Mesothelial cell of epicardium (in vitro differentiated cells): ENCODE measurements around the gene CDH18. TPM values are rescaled to one million over a fixed set of nuclear protein-coding genes. Genes with fewer than 3 reads are reported as not detected.

Experiments
- DNase-seq, 2 experiments: peaks; one replicate each; pipeline ENCODE4 v3.0.0; 2021; ENCODE audit warnings: low spot score in 2 of 2; ENCODE audit not compliant: unreplicated experiment in 2 of 2
- H3K27ac Mint-ChIP-seq: 2 replicates; pipeline ENCODE4 v1.8.0; 2021; ENCODE audit warnings: mixed read lengths
- H3K27me3 Mint-ChIP-seq: 2 replicates; pipeline ENCODE4 v1.8.0; 2021; ENCODE audit warnings: low read depth, mixed read lengths
- H3K36me3 Mint-ChIP-seq: 2 replicates; pipeline ENCODE4 v1.8.0; 2021; ENCODE audit warnings: mixed read lengths
- H3K4me1 Mint-ChIP-seq: 2 replicates; pipeline ENCODE4 v1.8.0; 2021; ENCODE audit warnings: mixed read lengths
- H3K4me3 Mint-ChIP-seq: 2 replicates; pipeline ENCODE4 v1.8.0; 2021; ENCODE audit warnings: mild to moderate bottlenecking, moderate library complexity, mixed read lengths
- H3K9me3 Mint-ChIP-seq: 2 replicates; pipeline ENCODE4 v1.8.0; 2021; ENCODE audit warnings: mixed read lengths
- total RNA-seq: library from RNA; stranded (reverse); gene quantifications from 3 replicates; pipeline ENCODE4 v1.2.1, GENCODE V29; 2021
- TF ChIP-seq, protein P1 (sequence below): fragments of 200-600 bp; sonication (generic); IDR thresholded peaks from one replicate; pipeline ENCODE4 v1.5.0; 2021; ENCODE audit warnings: antibody characterized with exemption; ENCODE audit not compliant: unreplicated experiment

CDH18 gene
- total RNA-seq, 1 donor from 2014 or later, result 2.1 TPM

DNA sequence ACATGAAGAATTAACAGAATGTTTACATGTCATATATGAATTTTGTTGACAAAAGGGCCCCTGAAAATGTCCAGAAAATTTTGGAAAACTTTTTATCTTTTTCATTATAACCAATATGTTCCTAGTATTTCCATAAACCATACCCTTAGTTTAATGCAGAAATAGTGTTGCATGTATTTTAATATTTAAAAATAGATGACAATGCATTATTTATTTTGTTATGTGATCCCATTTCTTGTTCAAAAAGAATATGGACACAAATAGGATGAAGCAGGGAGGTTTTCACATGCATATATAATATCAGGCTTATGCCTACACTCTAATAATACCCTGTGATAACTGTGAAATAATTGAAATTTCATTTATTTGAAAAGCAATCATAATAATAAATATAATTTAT is 500.5 kb downstream of the CDH18 start:
- H3K36me3 Mint-ChIP-seq, result no peaks in the 10 kb centered on the region
- DNase-seq, result no peak
- peaks cover 5% of the 10 kb centered on the region for H3K9me3 Mint-ChIP-seq
- no peak overlapping the region for H3K27ac Mint-ChIP-seq
- TF ChIP-seq, protein P1, sequence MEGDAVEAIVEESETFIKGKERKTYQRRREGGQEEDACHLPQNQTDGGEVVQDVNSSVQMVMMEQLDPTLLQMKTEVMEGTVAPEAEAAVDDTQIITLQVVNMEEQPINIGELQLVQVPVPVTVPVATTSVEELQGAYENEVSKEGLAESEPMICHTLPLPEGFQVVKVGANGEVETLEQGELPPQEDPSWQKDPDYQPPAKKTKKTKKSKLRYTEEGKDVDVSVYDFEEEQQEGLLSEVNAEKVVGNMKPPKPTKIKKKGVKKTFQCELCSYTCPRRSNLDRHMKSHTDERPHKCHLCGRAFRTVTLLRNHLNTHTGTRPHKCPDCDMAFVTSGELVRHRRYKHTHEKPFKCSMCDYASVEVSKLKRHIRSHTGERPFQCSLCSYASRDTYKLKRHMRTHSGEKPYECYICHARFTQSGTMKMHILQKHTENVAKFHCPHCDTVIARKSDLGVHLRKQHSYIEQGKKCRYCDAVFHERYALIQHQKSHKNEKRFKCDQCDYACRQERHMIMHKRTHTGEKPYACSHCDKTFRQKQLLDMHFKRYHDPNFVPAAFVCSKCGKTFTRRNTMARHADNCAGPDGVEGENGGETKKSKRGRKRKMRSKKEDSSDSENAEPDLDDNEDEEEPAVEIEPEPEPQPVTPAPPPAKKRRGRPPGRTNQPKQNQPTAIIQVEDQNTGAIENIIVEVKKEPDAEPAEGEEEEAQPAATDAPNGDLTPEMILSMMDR, result no peak
- H3K4me3 Mint-ChIP-seq, result no peak overlapping the region
- no peaks in the 10 kb centered on the region for H3K4me1 Mint-ChIP-seq
- no peaks in the 10 kb centered on the region for H3K27me3 Mint-ChIP-seq

DNA sequence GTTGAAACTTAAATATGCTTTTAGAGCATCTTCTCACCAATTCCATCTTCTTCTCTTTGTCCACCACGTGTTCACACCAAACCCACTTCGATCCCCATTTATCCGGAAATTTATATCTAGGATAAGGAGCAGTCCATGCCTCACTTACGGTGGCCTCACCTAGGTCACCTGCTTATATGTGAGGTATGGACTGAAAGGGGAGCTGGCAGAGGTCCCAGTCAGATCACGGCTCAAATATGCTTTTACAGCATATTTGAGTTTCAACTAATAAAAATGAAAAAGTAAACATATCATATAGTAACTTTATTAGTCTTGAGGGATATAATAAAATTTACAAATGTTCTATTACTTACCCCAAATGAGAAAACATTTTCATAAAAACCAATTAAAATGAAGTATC is 508.4 kb downstream of the CDH18 start:
- H3K36me3 Mint-ChIP-seq, result no peaks in the 10 kb centered on the region

DNA sequence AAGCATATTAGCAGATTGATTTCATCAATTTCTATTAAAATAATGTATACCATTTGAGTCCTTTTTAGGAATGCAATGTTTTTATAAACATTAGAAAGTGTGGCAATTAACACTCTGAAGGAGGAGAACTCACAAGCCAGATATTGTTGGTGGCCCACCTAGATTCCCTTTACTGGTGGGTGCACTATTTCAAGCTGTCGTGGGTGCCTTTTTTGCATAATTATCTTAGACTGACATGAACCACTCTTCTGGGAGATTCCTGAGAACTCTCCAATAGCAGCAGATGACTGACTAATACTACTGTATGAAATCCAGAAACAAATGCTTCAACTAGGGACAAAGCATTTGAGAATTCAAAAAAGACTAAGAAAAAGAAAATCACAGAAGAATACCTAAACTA is 526.0 kb downstream of the CDH18 start:
- Mint-ChIP-seq H3K4me3 (no peak overlapping the region), H3K9me3 (peaks cover under 1% of the 10 kb centered on the region), H3K36me3 (no peaks in the 10 kb centered on the region), H3K27me3 (no peaks in the 10 kb centered on the region), H3K27ac (no peak overlapping the region), H3K4me1 (no peaks in the 10 kb centered on the region)
- no peak for DNase-seq
- TF ChIP-seq, protein P1, result no peak

More for the DNA sequence above, 508.4 kb downstream of the CDH18 start:
- H3K27me3 Mint-ChIP-seq, result no peaks in the 10 kb centered on the region
- H3K9me3 Mint-ChIP-seq, result peaks cover 13% of the 10 kb centered on the region
- no peak overlapping the region for H3K27ac Mint-ChIP-seq
- no peak overlapping the region for H3K4me3 Mint-ChIP-seq
- TF ChIP-seq, protein P1, result no peak
- H3K4me1 Mint-ChIP-seq, result no peaks in the 10 kb centered on the region
- DNase-seq, result no peak

DNA sequence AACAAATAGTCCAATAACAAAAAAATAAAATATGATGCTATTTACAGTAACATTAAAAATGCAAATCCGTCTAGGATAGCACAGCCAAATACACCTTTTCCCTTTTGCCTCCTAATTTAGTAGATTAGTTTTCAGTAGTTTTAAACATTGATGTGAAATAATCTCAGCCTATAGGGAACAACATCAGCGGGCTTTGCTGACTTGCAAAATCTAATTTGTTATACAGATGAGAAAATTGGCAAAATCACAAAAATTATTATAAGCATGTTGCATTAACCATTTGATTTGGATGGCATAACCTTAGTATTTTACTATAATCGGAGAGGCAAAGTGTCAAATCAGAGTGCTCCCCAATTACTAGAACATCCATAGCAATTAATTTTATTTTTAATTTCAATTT is 563.5 kb downstream of the CDH18 start:
- TF ChIP-seq, protein P1, result no peak
- Mint-ChIP-seq H3K27me3 (no peaks in the 10 kb centered on the region), H3K9me3 (peaks cover 7% of the 10 kb centered on the region), H3K4me3 (no peak overlapping the region), H3K4me1 (no peaks in the 10 kb centered on the region), H3K36me3 (no peaks in the 10 kb centered on the region), H3K27ac (no peak overlapping the region)
- DNase-seq, result no peak
